ENCODE measurements around the gene AMOTL2.

DNA sequence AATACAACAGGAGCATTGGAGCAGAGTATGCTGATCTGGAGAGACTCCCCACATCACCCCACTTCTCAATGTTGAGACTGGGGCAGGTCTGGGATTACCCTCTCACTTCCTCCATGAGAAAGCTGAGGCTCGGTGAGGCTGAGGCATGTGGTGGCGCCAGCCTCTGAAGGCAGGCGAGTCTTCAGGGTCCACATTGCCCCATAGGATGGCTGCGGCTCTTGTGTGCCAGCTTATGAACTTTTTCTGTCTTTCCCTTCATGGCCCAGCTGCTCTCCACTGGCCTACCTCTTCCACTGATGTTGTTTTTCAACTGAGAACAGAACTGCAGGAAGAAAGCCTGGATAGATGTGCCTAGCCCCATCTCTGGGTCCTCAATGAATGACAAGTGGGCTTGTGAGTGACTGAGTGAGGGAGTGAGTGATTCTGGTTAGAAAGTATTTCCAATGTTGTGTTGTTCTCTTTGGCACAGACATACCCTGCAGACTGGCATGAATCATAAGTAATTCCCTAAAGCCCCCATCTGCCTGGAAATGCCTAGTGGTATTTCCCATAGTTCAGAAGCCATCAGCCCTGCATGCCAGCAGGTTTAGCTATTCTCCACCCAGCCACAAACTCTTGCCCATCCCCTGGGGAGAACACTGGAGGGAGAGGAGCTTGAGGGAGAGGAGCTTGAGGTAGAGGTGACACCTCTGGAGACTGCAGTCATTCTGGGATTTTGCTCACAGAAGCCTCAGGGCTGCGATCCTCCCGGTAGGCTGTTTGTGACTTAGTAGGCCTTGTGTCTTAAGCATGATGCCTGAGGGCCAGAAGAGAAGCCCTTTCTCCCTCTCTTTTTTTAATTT is 56.9 kb downstream of the AMOTL2 start:
- TF ChIP-seq ZNF274 (IDR thresholded peaks at IDR 0.05; ENCODE audit: low read depth, low read length) = no peak
- TF ChIP-seq YY1 (IDR thresholded peaks at IDR 0.05; ENCODE audit: insufficient read depth, insufficient read length) = no peak
